ENCODE measurements around the gene CEP70. TPM values are rescaled to one million over a fixed set of nuclear protein-coding genes. Genes with fewer than 3 reads are reported as not detected.

The CEP70 gene
- total RNA-seq, 1 donor from 2014 or later, result 6.5 TPM

DNA sequence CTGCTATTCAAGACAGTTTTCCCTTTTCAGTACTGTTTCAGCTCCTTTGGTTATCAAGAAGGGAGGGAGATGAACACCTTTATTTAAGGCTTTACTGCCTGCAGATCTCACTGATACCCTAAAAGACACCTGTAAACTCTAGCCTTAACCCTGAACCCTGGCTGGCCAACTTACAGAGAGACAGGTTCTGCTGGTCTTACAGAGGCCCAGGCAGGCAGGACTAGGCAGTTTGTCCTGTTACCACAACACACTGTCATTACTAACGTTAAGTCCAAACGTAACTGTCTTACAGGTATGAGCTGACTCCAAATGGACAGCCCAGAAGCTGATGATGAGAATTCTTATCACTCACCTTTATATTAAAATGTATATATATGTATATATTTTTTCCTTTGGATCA is 117.5 kb downstream of the CEP70 start:
- H3K4me3 Mint-ChIP-seq (ENCODE audit: unreplicated experiment), result no peak overlapping the region
- Histone ChIP-seq H3K27ac (ENCODE audit: low read depth, low read length) (no peak overlapping the region), H3K9ac (ENCODE audit: low read length) (no peak overlapping the region), H2AFZ (ENCODE audit: low read depth, low read length) (no peak overlapping the region), H3K27me3 (ENCODE audit: insufficient read depth, low read length) (no peaks in the 10 kb centered on the region), H3K36me3 (ENCODE audit: insufficient read depth, low read length) (no peaks in the 10 kb centered on the region), H4K20me1 (ENCODE audit: insufficient read depth, low read length) (no peaks in the 10 kb centered on the region), H3K9me3 (ENCODE audit: insufficient read depth, low read depth, low read length) (no peaks in the 10 kb centered on the region), H3K79me2 (ENCODE audit: insufficient read depth, low read length) (no peaks in the 10 kb centered on the region), H3K4me1 (ENCODE audit: insufficient read depth, low read length) (no peaks in the 10 kb centered on the region), H3K4me2 (ENCODE audit: low read length) (no peak overlapping the region), H3K4me3 (ENCODE audit: insufficient read depth, low read depth, low read length) (no peak overlapping the region)
- H3K27ac Mint-ChIP-seq (ENCODE audit: unreplicated experiment), result no peak overlapping the region
- H3K36me3 Mint-ChIP-seq (ENCODE audit: low read depth, unreplicated experiment), result peaks cover 5% of the 10 kb centered on the region
- no peak for FAIRE-seq
- no peak for TF ChIP-seq EZH2 (IDR thresholded peaks at IDR 0.05; ENCODE audit: insufficient read depth, low read length)
- TF ChIP-seq CTCF (IDR thresholded peaks at IDR 0.05; ENCODE audit: insufficient read depth, low read depth, low read length), result no peak
- DNase-seq (ENCODE audit: low read depth), result no peak
- peaks cover 3% of the 10 kb centered on the region for H3K4me1 Mint-ChIP-seq (ENCODE audit: low read depth, unreplicated experiment)
- no peaks in the 10 kb centered on the region for H3K27me3 Mint-ChIP-seq (ENCODE audit: low read depth, unreplicated experiment)
- H3K9me3 Mint-ChIP-seq (ENCODE audit: unreplicated experiment), result no peaks in the 10 kb centered on the region

DNA sequence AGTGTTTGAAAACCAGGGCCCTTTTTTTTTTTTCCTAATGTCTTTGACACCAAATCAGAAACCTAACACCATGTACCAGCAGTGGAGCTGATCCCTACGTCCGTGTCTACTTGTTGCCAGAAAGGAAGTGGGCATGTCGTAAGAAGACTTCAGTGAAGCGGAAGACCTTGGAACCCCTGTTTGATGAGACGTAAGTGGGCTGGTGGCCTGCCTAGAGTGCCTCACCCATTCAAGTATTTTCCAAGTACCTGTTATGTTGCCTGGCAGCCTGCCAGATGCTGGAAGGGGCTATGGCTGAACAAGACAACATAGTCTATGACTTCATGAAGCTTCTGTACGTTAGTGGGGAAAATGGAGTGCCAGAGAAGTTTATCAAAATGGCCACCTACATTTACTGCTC is 119.9 kb downstream of the CEP70 start:
- Mint-ChIP-seq H3K27ac (ENCODE audit: unreplicated experiment) (no peak overlapping the region), H3K27me3 (ENCODE audit: low read depth, unreplicated experiment) (no peaks in the 10 kb centered on the region), H3K36me3 (ENCODE audit: low read depth, unreplicated experiment) (peaks cover 8% of the 10 kb centered on the region), H3K4me3 (ENCODE audit: unreplicated experiment) (no peak overlapping the region), H3K4me1 (ENCODE audit: low read depth, unreplicated experiment) (peaks cover 3% of the 10 kb centered on the region), H3K9me3 (ENCODE audit: unreplicated experiment) (no peaks in the 10 kb centered on the region)
- TF ChIP-seq CTCF (IDR thresholded peaks at IDR 0.05; ENCODE audit: insufficient read depth, low read depth, low read length), result no peak
- Histone ChIP-seq H3K36me3 (ENCODE audit: insufficient read depth, low read length) (no peaks in the 10 kb centered on the region), H3K9ac (ENCODE audit: low read length) (no peak overlapping the region), H3K9me3 (ENCODE audit: insufficient read depth, low read depth, low read length) (no peaks in the 10 kb centered on the region), H3K4me2 (ENCODE audit: low read length) (no peak overlapping the region), H4K20me1 (ENCODE audit: insufficient read depth, low read length) (no peaks in the 10 kb centered on the region), H3K4me3 (ENCODE audit: insufficient read depth, low read depth, low read length) (no peak overlapping the region), H2AFZ (ENCODE audit: low read depth, low read length) (no peak overlapping the region), H3K4me1 (ENCODE audit: insufficient read depth, low read length) (no peaks in the 10 kb centered on the region), H3K27ac (ENCODE audit: low read depth, low read length) (no peak overlapping the region), H3K79me2 (ENCODE audit: insufficient read depth, low read length) (no peaks in the 10 kb centered on the region), H3K27me3 (ENCODE audit: insufficient read depth, low read length) (no peaks in the 10 kb centered on the region)
- DNase-seq (ENCODE audit: low read depth), result no peak
- FAIRE-seq, result no peak

- no peak for DNase-seq (ENCODE audit: low read depth)
Measured at GRCh38 chr3:138473391-138473790, 120.7 kb downstream of the CEP70 start.

More at GRCh38 chr3:138473391-138473790, 120.7 kb downstream of the CEP70 start:
- Histone ChIP-seq H3K36me3 (ENCODE audit: insufficient read depth, low read length) (no peaks in the 10 kb centered on the region), H3K9ac (ENCODE audit: low read length) (no peak overlapping the region), H3K27me3 (ENCODE audit: insufficient read depth, low read length) (peaks cover 4% of the 10 kb centered on the region), H3K27ac (ENCODE audit: low read depth, low read length) (no peak overlapping the region), H3K4me1 (ENCODE audit: insufficient read depth, low read length) (no peaks in the 10 kb centered on the region), H3K79me2 (ENCODE audit: insufficient read depth, low read length) (no peaks in the 10 kb centered on the region), H3K4me2 (ENCODE audit: low read length) (no peak overlapping the region), H4K20me1 (ENCODE audit: insufficient read depth, low read length) (no peaks in the 10 kb centered on the region), H2AFZ (ENCODE audit: low read depth, low read length) (no peak overlapping the region), H3K4me3 (ENCODE audit: insufficient read depth, low read depth, low read length) (no peak overlapping the region), H3K9me3 (ENCODE audit: insufficient read depth, low read depth, low read length) (no peaks in the 10 kb centered on the region)
- H3K4me1 Mint-ChIP-seq (ENCODE audit: low read depth, unreplicated experiment), result peaks cover 3% of the 10 kb centered on the region
- H3K9me3 Mint-ChIP-seq (ENCODE audit: unreplicated experiment), result no peaks in the 10 kb centered on the region
- no peak for FAIRE-seq
- H3K4me3 Mint-ChIP-seq (ENCODE audit: unreplicated experiment), result no peak overlapping the region
- no peak for TF ChIP-seq CTCF (IDR thresholded peaks at IDR 0.05; ENCODE audit: insufficient read depth, low read depth, low read length)
- TF ChIP-seq EZH2 (IDR thresholded peaks at IDR 0.05; ENCODE audit: insufficient read depth, low read length), result no peak
- no peak overlapping the region for H3K27ac Mint-ChIP-seq (ENCODE audit: unreplicated experiment)
- peaks cover 3% of the 10 kb centered on the region for H3K27me3 Mint-ChIP-seq (ENCODE audit: low read depth, unreplicated experiment)
- peaks cover 9% of the 10 kb centered on the region for H3K36me3 Mint-ChIP-seq (ENCODE audit: low read depth, unreplicated experiment)
